GM18517 (cell line): ENCODE measurements around the gene CES2.
"Not testable (repeated sequence)": the region's sequence is repeated elsewhere in the genome, so short reads cannot be mapped to it uniquely, and the experiment has no call there.

Experiments used
- ATAC-seq: cut with Tn5 transposase; IDR thresholded peaks from one replicate; pipeline ENCODE4 v1.9.1; 2021; ENCODE audit warnings: mild to moderate bottlenecking, moderate library complexity; ENCODE audit not compliant: unreplicated experiment

The CES2 gene

GRCh38 chr16:66934138-66934838, 1.0 kb upstream of the CES2 start, which contains the start of gene CIAO2B:
TSS of gene CIAO2B (minus strand) at chr16:66934402. CDS start at chr16:66934364, 38 bp downstream.
- peak; percentile 51 for ATAC-seq

- ATAC-seq = peak; percentile 4
Measured at GRCh38 chr16:66934839-66935313, 440 bp upstream of the CES2 start.

GRCh38 chr16:66936462-66936861, 1.1 kb downstream of the CES2 start:
- ATAC-seq = no peak

- ATAC-seq = no peak
Measured at GRCh38 chr16:66936889-66937554, 1.7 kb downstream of the CES2 start.

GRCh38 chr16:66937725-66938337, 2.5 kb downstream of the CES2 start:
- no peak for ATAC-seq

- no peak for ATAC-seq
Measured at GRCh38 chr16:66939366-66939765, 4.0 kb downstream of the CES2 start.

GRCh38 chr16:66940236-66940635, 4.9 kb downstream of the CES2 start:
- no peak for ATAC-seq

GRCh38 chr16:66942981-66943380, 7.7 kb downstream of the CES2 start:
- no peak for ATAC-seq

- no peak for ATAC-seq
Measured at GRCh38 chr16:66943426-66944053, 8.2 kb downstream of the CES2 start.

GRCh38 chr16:66944054-66944441, 8.7 kb downstream of the CES2 start:
- no peak for ATAC-seq

GRCh38 chr16:66944971-66945370, 9.7 kb downstream of the CES2 start:
- ATAC-seq = not testable (repeated sequence)

- ATAC-seq = no peak
Measured at GRCh38 chr16:66945939-66946338, 10.6 kb downstream of the CES2 start.

- no peak for ATAC-seq
Measured at GRCh38 chr16:66946541-66946940, 11.2 kb downstream of the CES2 start.

GRCh38 chr16:66946974-66947301, 11.6 kb downstream of the CES2 start:
- no peak for ATAC-seq

- peak; percentile 81 for ATAC-seq
Measured at GRCh38 chr16:66947302-66948065, 12.2 kb downstream of the CES2 start.

GRCh38 chr16:66948134-66948836, 13.0 kb downstream of the CES2 start:
- ATAC-seq = no peak

GRCh38 chr16:66948837-66949225, 13.5 kb downstream of the CES2 start:
- no peak for ATAC-seq

- ATAC-seq = no peak
Measured at GRCh38 chr16:66949472-66949871, 14.2 kb downstream of the CES2 start.

- ATAC-seq = no peak
Measured at GRCh38 chr16:66950437-66950836, 15.1 kb downstream of the CES2 start.
